HT1080 (cell line): ENCODE results near the gene HBB. TPM values are rescaled to one million over a fixed set of nuclear protein-coding genes. Genes with fewer than 3 reads are reported as not detected.
A peak's percentile ranks its signal among the peaks of the same experiment; 100 is the strongest.

Source experiments
- DNase-seq: peaks from one replicate; pipeline ENCODE4 v3.0.0-alpha.2; 2015; ENCODE audit warnings: low read depth
- total RNA-seq: library from RNA; depleted of rRNA; stranded (reverse); fragments of >200 nt; shearing (Covaris generic); gene quantifications from 2 replicates; pipeline ENCODE4 v1.2.3, GENCODE V29; 2014; rRNA removed

The HBB gene
- total RNA-seq, 1 experiment from 2014 or later = not detected

DNA sequence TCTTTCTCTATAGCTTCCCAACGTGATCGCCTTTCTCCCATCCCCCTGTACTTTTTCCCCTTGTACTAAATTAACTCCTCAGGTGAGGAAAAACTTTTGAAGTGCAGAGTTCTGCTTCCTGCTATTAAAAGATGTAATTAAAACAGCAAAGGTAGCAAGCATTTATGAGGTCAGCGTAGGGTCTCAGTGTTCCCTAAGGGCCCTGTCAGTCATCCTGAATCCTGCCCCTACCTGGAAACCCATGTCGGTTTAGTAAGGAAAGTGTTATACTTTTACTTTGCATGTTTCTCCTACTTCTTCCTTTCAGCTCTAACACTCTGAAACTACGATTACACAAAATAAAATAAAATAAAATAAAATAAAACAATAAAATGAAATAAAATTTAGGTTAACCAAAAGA, 1.3 kb upstream of the HBB start:
- DNase-seq = no peak

DNA sequence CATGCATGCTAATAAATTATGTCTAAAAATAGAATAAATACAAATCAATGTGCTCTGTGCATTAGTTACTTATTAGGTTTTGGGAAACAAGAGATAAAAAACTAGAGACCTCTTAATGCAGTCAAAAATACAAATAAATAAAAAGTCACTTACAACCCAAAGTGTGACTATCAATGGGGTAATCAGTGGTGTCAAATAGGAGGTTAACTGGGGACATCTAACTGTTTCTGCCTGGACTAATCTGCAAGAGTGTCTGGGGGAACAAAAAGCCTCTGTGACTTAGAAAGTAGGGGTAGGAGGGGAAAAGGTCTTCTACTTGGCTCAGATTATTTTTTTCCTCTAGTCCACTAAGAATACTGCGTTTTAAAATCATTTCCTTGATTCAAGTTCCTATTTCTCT, 810 bp upstream of the HBB start:
- no peak for DNase-seq

DNA sequence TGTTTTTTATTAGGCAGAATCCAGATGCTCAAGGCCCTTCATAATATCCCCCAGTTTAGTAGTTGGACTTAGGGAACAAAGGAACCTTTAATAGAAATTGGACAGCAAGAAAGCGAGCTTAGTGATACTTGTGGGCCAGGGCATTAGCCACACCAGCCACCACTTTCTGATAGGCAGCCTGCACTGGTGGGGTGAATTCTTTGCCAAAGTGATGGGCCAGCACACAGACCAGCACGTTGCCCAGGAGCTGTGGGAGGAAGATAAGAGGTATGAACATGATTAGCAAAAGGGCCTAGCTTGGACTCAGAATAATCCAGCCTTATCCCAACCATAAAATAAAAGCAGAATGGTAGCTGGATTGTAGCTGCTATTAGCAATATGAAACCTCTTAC, 1.4 kb downstream of the HBB start:
- no peak for DNase-seq

DNA sequence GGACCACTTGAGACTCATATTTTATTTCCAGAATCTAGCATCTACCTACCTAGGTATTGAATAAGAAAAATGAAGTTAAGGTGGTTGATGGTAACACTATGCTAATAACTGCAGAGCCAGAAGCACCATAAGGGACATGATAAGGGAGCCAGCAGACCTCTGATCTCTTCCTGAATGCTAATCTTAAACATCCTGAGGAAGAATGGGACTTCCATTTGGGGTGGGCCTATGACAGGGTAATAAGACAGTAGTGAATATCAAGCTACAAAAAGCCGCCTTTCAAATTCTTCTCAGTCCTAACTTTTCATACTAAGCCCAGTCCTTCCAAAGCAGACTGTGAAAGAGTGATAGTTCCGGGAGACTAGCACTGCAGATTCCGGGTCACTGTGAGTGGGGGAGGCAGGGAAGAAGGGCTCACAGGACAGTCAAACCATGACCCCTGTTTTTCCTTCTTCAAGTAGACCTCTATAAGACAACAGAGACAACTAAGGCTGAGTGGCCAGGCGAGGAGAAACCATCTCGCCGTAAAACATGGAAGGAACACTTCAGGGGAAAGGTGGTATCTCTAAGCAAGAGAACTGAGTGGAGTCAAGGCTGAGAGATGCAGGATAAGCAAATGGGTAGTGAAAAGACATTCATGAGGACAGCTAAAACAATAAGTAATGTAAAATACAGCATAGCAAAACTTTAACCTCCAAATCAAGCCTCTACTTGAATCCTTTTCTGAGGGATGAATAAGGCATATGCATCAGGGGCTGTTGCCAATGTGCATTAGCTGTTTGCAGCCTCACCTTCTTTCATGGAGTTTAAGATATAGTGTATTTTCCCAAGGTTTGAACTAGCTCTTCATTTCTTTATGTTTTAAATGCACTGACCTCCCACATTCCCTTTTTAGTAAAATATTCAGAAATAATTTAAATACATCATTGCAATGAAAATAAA, 2.1 kb downstream of the HBB start:
- DNase-seq = no peak

DNA sequence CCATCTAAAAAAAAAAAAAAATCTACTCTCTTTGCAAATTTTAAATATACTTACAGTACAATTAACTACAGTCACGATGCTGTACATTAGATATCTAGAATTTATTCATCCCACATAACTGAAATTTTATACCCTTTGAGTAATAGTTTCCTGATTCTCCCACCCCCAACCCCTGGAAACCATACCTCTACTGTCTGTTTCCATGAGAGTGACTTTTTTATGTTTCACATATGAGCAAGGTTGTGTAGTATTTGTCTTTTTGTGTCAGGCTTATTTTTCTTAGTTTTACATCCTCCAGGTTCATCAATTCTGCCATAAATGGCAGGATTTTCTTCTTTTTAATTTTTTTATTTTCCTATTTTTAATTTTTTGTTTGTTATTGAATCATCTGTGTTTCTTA, 3.2 kb downstream of the HBB start:
- DNase-seq = no peak

DNA sequence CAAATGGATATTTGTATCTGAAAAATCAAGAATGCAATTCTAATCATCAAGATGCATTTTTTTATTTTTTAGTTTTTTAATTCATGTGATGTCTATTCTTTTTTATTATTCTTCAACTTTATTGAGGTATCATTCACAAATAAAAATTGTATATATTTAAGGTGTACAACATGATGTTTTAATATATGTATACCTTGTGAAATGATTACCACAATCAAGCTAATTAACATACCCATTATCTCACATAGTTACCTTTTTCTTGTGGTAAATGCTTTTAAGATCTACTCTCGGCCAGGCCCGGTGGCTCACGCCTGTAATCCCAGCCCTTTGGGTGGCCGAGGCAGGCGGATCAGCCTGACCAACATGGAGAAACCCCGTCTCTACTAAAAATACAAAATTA, 3.7 kb downstream of the HBB start:
- no peak for DNase-seq

DNA sequence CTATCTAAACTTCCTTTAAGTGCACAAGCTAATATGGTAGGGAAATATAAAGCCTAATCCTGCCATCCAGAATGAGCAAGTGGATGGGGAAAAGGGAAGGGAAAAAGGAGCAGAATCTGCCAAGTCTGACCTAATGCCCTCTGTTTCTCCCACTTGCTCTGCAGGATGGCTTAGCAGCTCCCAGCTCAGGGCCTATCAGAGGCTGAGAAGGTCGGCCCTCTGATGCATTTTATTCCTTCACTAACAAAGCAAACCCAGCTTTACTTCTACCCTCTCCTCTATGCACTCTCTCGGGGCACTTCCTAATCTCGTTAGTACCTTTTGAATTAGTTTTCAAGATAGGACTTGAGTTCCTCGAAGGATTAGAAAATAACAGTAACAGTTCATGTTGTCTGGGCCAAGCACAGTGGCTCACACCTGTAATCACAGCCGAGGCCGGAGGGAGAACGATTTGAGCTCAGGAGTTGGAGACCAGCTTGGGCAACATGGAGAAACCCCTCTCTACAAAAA, 16.4 kb downstream of the HBB start:
- no peak for DNase-seq

DNA sequence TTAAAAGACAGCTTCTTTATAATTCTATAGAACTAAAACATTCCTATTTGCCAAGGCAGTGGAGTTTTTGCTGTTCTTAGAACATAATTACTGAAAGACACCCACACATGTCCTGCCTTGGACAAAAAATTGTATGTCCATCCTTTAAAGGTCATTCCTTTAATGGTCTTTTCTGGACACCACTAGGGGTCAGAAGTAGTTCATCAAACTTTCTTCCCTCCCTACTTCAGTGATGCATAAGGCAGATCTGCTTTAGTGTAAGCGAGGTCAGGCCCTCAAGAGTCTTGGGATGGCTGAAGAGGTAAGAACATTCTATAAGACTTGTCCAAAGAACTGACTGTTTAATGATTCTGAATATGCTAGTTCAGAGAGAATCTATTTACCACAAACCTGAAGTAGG, 22.1 kb downstream of the HBB start:
- DNase-seq = peak; percentile 60

DNA sequence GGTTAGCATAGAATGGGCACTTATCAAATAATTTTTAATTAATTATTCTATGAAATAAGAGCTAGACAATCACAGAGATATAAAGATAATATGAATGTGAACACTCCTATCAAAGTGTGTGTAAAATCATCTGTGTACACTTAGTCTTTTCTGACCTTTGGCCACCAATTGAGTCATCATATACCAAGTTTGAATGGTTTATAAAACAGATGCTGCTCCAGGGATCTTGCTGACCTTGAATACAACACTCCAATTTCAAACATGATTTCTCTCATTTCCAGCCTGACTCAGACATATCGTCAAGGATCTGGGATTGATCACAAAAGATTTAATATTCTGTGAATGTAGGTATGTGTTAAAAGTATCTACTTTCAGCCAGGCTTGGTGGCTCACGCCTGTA, 23.5 kb downstream of the HBB start:
- no peak for DNase-seq

DNA sequence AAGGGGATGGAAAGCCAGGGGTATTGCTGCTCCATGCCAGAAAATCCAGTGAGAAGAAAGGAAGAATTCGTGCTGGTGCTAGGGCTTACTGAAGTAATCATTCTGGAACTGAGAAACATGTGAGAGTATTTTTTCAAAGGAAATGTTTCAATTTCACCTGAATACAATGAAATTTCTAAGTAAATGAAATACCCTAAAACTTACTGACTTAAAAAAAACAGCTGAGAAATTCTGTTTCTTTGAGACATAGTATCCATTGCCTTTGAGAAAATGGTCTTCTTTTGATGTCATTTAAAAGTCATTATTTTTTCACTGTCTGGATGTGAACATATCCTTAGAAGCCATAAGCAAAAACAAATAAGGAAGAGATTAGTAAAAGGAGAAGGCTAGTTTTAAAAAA, 26.3 kb downstream of the HBB start, which contains the start of gene OR51V1:
OR51V1 (minus strand) TSS at position 101 of the 400 bp plus-strand sequence; CDS start at position 101, 0 bp downstream.
- DNase-seq = no peak

DNA sequence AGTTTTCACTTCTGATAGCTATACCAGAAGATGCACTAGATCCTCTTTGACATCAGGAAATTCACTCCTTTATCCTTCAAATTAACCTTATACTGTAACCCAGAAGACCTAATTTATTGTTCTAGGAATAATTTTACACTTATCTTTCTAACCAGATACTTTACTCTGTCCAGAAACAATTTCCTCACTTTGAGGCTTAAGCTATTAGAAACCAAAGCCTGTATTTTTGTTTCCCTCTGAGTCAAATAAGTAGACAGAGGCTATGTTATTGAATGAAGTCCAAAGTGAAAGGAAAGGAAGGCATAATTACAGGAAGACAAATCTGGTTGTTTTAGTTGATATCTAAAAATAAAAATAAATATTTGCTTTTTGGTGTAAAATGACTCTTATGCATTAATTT, 28.6 kb downstream of the HBB start:
- no peak for DNase-seq

DNA sequence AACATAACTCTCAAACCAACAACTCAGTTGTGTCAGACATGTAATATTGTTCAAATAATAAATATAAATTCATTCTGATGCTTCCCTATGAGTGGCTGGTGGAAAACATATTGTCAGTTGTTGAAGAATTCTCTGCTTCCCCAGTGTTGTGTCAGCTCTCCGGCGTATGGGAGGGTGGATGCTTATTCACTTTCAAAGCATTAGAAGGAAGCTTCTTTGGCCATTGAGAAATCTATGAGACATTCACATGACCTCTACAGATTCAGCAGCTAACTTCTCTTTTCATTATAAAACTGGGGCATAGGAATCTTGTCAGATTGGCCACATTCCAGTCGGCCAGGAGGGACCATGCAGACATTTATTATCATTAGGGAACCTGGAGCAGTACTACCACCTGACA, 29.3 kb downstream of the HBB start:
- no peak for DNase-seq

DNA sequence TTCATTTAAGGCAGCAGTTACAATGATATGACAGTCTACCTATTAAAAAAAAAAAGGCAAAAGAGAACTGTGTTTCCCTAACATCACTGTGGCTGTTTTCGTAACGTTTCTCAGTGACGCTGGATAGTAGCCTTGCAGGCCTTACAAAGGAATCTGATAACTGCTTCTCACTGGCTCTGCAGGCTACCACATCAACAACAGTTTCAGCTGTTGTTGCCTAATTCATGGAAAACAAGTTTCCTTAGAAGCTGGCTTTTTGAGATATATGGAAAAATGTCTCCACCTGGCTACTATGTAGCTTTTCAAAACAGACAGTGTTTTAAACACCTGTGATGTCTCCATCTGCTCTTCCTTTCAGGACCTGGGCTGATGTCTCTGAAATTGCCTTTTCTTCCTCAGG, 30.1 kb downstream of the HBB start:
- no peak for DNase-seq

DNA sequence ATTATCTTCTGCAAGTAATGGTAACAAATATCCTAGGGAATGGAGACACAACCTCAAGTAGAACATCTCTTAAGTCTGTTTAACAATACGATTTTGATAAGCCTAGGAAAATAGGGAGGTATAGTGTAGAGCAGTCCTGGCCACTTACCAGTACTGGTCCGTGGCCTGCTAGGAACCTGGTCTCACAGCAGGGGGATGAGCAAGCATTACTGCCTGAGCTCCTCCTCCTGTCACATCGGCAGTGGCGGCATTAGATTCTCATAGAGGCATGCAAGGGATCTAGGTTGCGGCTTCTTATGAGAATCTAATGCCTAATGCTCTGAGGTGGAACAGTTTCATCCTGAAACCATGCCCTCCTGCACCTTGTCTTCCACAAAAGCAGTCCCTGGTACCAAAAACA, 30.8 kb downstream of the HBB start:
- no peak for DNase-seq

DNA sequence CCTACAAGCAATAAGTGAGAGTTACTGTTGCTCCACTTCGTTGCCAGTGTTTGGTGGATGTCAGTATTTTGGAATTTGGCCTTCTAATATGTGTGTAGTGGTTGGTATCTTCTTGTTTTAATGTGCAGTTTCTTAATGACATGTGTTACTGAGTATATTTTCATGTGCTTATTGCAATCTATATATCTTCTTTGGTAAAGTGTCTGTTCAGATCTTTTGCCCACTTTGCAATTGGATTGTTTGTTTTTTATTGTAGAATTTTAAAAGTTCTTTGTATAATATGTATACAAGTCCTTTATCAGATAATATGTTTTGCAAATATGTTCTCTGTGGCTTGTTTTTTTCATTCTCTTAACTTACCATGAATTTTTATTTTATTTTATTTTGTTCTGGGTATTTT, 34.1 kb downstream of the HBB start:
- no peak for DNase-seq

DNA sequence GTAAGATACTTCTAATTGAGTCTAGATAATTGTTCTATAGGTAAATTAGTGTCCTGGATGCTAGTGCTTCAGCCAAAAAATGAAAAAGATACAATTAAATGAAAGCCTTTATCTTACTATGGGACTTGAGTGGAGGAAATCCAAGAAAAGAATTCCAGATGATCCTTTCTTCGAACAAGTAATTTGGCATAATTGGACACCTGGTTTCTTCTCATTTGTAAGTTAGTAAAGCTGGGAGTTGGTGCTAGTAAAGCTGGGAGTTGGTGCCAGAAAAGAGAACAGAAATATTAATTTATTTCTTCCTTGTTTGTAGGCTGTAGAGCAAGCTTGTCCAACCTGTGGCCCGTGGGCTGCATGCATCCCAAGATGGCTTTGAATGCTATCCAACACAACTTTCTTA, 38.7 kb downstream of the HBB start:
- DNase-seq = no peak

DNA sequence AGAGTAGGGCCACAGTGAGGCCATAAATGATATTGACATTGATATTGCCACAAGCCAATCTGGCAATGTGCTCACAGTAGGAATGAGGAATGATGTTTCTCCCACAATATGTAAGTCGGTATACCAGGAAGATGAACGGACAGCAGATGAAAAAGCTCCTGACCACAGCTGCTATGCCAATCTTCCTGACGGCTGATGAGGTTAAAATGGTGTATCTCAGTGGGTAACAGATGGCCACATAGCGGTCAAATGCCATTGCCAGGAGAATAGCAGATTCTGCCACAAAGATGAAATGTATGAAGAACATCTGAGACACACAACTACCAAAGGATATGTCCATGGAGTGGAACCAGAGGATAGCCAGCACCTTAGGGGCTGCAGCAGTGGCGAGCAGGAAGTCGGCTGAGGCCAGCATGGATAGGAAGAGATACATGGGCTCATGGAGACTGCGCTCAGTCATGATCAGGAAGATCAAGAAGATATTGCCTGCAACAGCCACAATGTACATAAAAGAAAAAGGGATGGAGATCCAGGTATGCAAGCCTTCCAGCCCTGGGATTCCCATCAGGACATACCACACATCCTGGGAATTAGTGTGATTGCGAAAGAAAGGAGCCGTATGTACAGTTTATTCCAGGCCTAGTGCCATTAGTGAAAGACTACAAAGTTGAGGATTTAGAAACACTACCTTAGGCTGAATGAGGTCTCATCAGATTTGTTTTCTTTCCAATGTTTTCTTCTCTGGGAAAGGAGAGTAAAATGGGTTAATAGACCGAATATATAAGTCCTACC, 48.6 kb downstream of the HBB start:
- DNase-seq = no peak

Other genes with a start within 250 kb of the HBB start
- gene OR51L1, start 232.2 kb downstream of the HBB start, total RNA-seq = not detected in 2 replicates
- not detected in 2 replicates for gene OR52J3, start 180.5 kb downstream of the HBB start, total RNA-seq
- not detected in 2 replicates for gene OR52E2, start 167.4 kb downstream of the HBB start, total RNA-seq
- gene OR52E1, start 157.5 kb downstream of the HBB start, total RNA-seq = not detected in 2 replicates
- not detected in 2 replicates for gene OR52A5, start 88.7 kb downstream of the HBB start, total RNA-seq
- gene OR52A1, start 72.3 kb downstream of the HBB start, total RNA-seq = not detected in 2 replicates
- gene OR51V1, start 26.4 kb downstream of the HBB start, total RNA-seq = not detected in 2 replicates
- gene HBD, start 7.4 kb upstream of the HBB start, total RNA-seq = not detected in 2 replicates
- gene HBG1, start 22.8 kb upstream of the HBB start, total RNA-seq = 0.31 TPM in 1 of 2 replicates, not detected in the other
- 15.1 and 19.5 TPM in 2 replicates for gene HBG2, start 27.7 kb upstream of the HBB start, total RNA-seq
- 157 and 165 TPM in 2 replicates for gene HBE1, start 42.9 kb upstream of the HBB start, total RNA-seq
- 21.5 and 33.4 TPM in 2 replicates for gene OR51B4, start 74.9 kb upstream of the HBB start, total RNA-seq
- gene OR51B2, start 97.2 kb upstream of the HBB start, total RNA-seq = 4.4 and 5.8 TPM in 2 replicates
- 118 and 147 TPM in 2 replicates for gene OR51B5, start 116.5 kb upstream of the HBB start, total RNA-seq
- not detected in 2 replicates for gene OR51B6, start 124.4 kb upstream of the HBB start, total RNA-seq
- gene OR51M1, start 156.7 kb upstream of the HBB start, total RNA-seq = not detected in 2 replicates
- gene OR51Q1, start 195.0 kb upstream of the HBB start, total RNA-seq = not detected in 2 replicates
- 2.9 and 3.1 TPM in 2 replicates for gene OR51I1, start 214.4 kb upstream of the HBB start, total RNA-seq
- 0.03 TPM in 1 of 2 replicates, not detected in the other for gene OR51I2, start 222.3 kb upstream of the HBB start, total RNA-seq